GM12872 (cell line): ENCODE data around the gene UFSP1.
A peak's percentile ranks its signal among the peaks of the same experiment; 100 is the strongest.

Experiments used
- TF ChIP-seq, protein P1 (sequence below): IDR thresholded peaks from 3 replicates; pipeline ENCODE4 v1.5.1; 2011; ENCODE audit warnings: low read depth, mild to moderate bottlenecking, low read length, moderate library complexity; ENCODE audit not compliant: insufficient read depth

The UFSP1 gene

DNA sequence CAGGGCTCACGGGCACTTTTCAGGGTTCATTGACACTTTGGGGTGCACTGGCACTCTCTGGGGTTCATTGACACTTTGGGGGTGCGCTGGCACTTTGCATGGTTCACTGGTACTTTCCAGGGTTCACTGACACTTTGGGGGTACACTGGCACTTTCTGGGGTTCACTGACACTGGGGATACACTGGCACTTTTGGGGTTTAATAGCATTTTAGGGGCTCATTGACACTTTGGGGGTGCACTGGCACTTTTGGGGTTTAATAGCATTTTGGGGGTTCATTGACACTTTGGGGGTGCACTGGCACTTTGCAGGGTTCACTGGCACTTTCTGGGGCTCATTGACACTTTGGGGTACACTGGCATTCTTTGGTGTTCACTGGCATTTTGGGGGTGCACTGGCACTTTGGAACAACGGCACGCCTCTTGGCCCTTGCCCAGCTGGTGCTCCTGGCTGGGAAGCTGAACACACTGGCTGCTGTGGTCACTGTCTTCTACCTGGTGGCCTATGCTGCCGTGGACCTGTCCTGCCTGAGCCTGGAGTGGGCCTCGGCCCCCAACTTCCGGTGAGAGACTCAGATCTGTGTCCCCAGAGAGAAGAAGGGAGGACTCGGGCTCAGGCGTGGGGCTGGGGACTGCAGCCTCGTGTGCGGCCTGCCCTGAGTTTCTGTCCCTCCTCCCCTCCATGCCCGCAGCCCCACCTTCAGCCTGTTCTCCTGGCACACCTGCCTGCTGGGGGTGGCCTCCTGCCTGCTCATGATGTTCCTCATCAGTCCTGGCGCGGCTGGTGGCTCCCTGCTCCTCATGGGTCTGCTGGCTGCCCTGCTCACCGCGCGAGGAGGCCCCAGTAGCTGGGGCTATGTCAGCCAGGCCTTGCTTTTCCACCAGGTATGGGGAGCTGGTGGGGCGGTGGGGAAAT, 28.6 kb downstream of the UFSP1 start:
- TF ChIP-seq, protein P1, sequence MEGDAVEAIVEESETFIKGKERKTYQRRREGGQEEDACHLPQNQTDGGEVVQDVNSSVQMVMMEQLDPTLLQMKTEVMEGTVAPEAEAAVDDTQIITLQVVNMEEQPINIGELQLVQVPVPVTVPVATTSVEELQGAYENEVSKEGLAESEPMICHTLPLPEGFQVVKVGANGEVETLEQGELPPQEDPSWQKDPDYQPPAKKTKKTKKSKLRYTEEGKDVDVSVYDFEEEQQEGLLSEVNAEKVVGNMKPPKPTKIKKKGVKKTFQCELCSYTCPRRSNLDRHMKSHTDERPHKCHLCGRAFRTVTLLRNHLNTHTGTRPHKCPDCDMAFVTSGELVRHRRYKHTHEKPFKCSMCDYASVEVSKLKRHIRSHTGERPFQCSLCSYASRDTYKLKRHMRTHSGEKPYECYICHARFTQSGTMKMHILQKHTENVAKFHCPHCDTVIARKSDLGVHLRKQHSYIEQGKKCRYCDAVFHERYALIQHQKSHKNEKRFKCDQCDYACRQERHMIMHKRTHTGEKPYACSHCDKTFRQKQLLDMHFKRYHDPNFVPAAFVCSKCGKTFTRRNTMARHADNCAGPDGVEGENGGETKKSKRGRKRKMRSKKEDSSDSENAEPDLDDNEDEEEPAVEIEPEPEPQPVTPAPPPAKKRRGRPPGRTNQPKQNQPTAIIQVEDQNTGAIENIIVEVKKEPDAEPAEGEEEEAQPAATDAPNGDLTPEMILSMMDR = no peak

DNA sequence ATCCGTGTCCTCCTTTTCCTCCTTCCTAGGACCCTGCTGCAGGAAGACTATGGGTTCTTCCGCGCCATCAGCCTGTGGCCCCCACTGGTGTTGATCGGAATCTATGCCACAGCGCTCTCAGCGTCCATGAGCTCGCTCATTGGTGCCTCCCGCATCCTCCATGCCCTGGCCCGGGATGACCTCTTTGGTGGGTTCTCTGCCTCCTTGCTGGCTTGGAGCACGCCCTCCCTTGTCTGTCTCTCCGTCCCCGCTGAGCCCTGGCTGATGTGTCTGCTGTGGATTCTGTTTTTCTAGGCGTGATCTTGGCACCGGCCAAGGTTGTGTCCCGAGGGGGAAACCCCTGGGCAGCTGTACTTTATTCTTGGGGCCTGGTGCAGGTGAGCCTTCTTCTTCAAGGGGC, 29.7 kb downstream of the UFSP1 start:
- TF ChIP-seq, protein P1 = no peak

DNA sequence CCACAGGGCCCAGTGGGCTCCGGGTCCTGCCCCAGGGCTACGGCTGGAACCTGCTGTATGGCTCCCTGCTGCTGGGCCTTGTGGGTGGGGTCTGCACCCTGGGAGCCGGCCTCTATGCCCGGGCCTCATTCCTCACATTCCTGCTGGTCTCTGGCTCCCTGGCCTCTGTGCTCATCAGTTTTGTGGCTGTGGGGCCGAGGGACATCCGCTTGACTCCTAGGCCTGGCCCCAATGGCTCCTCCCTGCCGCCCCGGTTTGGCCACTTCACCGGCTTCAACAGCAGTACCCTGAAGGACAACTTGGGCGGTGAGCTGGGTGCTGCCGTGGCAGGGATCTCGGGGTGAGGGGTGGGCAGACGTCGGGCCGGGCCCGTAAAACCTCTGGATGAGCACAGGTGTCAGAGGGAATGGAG, 32.6 kb downstream of the UFSP1 start:
- TF ChIP-seq, protein P1 = no peak

DNA sequence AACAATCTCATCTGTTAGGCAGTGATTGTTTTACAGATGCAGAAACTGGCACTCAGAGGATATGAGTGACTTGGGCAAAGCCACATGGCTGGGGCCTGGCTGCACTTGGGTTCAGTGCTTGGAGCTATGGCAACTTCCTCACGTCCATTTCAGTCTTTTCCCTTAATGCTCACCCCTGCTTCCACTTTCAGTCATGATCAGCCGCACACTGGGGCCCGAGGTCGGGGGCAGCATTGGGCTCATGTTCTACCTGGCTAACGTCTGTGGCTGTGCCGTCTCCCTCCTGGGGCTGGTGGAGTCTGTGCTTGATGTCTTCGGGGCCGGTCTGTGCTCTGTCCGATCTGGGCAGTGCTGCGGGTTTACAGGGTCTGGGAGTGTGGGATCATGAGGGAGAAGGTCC, 34.0 kb downstream of the UFSP1 start:
- TF ChIP-seq, protein P1 = no peak

DNA sequence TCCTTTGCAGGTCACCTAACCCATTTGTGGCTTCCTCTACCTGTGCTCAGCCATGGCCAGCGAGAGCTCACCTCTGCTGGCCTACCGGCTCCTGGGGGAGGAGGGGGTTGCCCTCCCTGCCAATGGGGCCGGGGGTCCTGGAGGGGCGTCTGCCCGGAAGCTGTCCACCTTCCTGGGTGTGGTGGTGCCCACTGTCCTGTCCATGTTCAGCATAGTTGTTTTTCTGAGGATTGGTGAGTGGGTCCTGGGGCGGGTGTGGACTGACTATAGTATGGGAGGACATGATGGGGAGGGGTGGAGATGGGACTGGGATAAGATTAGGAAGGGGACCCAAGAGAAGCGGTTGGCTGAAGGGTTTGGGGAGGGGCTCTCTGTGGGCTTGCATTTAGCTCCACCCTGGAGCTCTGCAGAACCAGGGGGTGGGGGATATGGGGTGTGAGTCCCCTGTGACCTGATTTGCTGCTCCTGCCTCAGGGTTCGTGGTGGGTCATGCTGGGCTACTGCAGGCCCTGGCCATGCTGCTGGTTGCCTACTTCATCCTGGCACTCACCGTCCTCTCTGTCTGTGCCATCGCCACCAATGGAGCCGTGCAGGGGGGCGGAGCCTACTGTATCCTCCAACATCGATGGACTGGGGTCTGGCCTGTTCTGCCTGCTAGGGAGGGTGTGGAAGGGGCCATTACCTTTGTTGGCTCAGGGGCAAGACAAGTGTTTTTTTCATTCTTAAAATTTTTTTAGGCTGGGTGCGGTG, 35.2 kb downstream of the UFSP1 start:
- TF ChIP-seq, protein P1 = no peak

DNA sequence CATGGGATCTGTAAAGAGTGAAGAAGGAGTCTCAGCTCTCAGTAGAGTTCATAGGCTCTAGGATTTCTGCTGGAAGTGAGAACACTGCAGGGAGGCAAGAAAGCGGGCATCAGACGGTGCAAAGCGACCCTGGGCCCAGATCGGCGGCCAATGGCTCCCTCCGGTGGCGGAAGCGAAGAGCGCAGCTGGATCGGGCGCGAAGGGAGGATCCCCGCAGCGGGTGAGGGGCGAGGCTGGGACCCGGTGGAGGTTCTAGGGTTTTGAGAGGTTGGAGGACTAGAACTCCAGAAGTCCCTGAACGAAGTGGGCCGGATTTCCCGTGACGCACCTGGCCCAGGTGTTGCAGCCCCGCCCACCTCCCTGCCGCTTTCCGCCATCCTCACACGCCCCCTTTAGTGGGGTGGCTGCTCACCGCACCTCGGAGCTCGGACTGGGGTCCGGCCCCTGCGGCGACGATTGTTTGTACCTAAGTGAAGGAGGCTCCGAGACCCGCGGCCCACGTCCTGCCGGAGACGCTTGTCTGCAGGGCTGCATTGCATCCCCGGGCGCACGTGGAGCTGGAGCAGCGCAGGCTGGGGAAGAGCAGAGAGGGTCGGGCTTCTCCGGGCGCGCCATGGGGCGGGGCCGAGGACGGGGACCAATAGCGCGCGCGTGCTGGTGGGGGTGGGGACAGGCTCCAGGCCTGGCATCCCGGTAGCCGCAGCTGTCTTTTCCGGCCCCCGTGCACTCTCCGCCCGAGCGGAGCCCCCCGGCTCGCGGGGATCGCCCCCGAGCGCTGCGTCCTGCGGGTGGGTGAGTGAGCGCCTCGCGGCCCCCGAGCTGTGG, 37.3 kb downstream of the UFSP1 start, which contains the start of gene SLC12A9:
TSS of gene SLC12A9 (plus strand) at position 666 of the 825 bp plus-strand sequence. CDS start 1,485 bp downstream, outside the sequence.
- TF ChIP-seq, protein P1 = peak; percentile 90
